Adrenal gland (tissue), 5 donors: ENCODE results near the gene NUP58.

Source experiments
- POLR2A ChIP-seq, 2 donors: fragments of 450-650 bp; IDR thresholded peaks; one replicate each; pipeline ENCODE4 v1.6.1; 2017; ENCODE audit warnings: antibody characterized with exemption in 2 of 2, mild to moderate bottlenecking in 2 of 2, moderate library complexity in 1 of 2
- TF ChIP-seq, protein P1 (sequence below), 6 experiments: fragments of 450-650 bp in 4 of 6; fragments of 200-600 bp in 2 of 6; sonication (generic) in 1 of 6; IDR thresholded peaks; 1 replicate in 5 of 6; 2 replicates in 1 of 6; pipeline versions ENCODE4 v1.5.1 to v1.8.0; 2016 to 2021; ENCODE audit warnings: antibody characterized with exemption in 6 of 6, mild to moderate bottlenecking in 2 of 6, moderate library complexity in 1 of 6
- donor health status: DM: no; HTN: no; CAD: no.

DNA sequence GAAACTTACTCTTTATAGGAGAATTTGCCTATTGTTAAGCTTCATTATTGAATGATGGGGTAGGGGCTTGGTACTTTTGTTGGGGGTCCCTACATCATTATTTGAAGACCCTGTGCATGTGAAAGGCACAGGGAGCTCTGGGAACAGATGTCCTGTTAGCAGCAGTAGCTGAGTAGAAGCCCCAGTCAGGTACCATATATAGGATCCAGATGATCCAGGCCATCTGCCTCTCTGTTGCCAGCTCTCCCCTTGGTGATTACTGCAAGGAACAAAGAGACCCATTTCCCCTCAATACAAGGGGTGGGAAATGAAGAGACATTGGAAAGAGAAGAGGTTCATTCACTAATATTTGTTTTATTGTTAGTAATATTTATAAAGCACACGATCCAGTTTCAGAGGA, 9.7 kb upstream of the NUP58 start:
- no peak for TF ChIP-seq POLR2A (IDR thresholded peaks at IDR 0.05)
- TF ChIP-seq, protein P1, sequence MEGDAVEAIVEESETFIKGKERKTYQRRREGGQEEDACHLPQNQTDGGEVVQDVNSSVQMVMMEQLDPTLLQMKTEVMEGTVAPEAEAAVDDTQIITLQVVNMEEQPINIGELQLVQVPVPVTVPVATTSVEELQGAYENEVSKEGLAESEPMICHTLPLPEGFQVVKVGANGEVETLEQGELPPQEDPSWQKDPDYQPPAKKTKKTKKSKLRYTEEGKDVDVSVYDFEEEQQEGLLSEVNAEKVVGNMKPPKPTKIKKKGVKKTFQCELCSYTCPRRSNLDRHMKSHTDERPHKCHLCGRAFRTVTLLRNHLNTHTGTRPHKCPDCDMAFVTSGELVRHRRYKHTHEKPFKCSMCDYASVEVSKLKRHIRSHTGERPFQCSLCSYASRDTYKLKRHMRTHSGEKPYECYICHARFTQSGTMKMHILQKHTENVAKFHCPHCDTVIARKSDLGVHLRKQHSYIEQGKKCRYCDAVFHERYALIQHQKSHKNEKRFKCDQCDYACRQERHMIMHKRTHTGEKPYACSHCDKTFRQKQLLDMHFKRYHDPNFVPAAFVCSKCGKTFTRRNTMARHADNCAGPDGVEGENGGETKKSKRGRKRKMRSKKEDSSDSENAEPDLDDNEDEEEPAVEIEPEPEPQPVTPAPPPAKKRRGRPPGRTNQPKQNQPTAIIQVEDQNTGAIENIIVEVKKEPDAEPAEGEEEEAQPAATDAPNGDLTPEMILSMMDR (IDR thresholded peaks at IDR 0.05): no peak
